A172 (cell line): ENCODE results near the gene STX4. TPM values are rescaled to one million over a fixed set of nuclear protein-coding genes. Genes with fewer than 3 reads are reported as not detected.
"Not testable (repeated sequence)": the region's sequence is repeated elsewhere in the genome, so short reads cannot be mapped to it uniquely, and the experiment has no call there.

ENCODE experiments used
- DNase-seq: peaks from one replicate; pipeline ENCODE4 v3.0.0-alpha.2; 2015; ENCODE audit warnings: low spot score
- total RNA-seq: library from RNA; depleted of rRNA; stranded (reverse); fragments of >200 nt; shearing (Covaris generic); gene quantifications from 2 replicates; pipeline ENCODE4 v1.2.3, GENCODE V29; 2014

STX4 gene
- total RNA-seq, 1 experiment from 2014 or later: 35.2 TPM

- DNase-seq: no peak
These were observed 34.3 kb upstream of the STX4 start for GRCh38 chr16:30998852-30999761.

- no peak for DNase-seq
These were observed 32.5 kb upstream of the STX4 start for GRCh38 chr16:31000671-31001382.

GRCh38 chr16:31001507-31002249 lies 31.7 kb upstream of the STX4 start:
- DNase-seq: no peak

- DNase-seq: no peak
These were observed 31.1 kb upstream of the STX4 start for GRCh38 chr16:31002250-31002700.

- DNase-seq: no peak
These were observed 30.5 kb upstream of the STX4 start for GRCh38 chr16:31002862-31003341.

- DNase-seq: no peak
These were observed 29.6 kb upstream of the STX4 start for GRCh38 chr16:31003744-31004143.

GRCh38 chr16:31004658-31005057 lies 28.7 kb upstream of the STX4 start:
- DNase-seq: no peak

GRCh38 chr16:31005350-31006085 lies 27.8 kb upstream of the STX4 start:
- DNase-seq: no peak

GRCh38 chr16:31006086-31006385 lies 27.3 kb upstream of the STX4 start:
- DNase-seq: no peak

GRCh38 chr16:31006589-31006988 lies 26.8 kb upstream of the STX4 start:
- DNase-seq: no peak

- no peak for DNase-seq
These were observed 25.7 kb upstream of the STX4 start for GRCh38 chr16:31007684-31008083.

GRCh38 chr16:31008149-31008548 lies 25.2 kb upstream of the STX4 start:
- peak; percentile 89 for DNase-seq

- no peak for DNase-seq
These were observed 24.8 kb upstream of the STX4 start for GRCh38 chr16:31008551-31008950.

GRCh38 chr16:31009120-31009519 lies 24.2 kb upstream of the STX4 start:
- no peak for DNase-seq

GRCh38 chr16:31009894-31010584 lies 23.3 kb upstream of the STX4 start:
- no peak for DNase-seq

GRCh38 chr16:31010585-31011325 lies 22.6 kb upstream of the STX4 start, which contains the start of gene STX1B:
Gene STX1B, minus strand, starts transcription at chr16:31010638. Its CDS starts 242 bp downstream, at chr16:31010396.
- no peak for DNase-seq

- DNase-seq: not testable (repeated sequence)
These were observed 21.5 kb upstream of the STX4 start for GRCh38 chr16:31011815-31012214.

GRCh38 chr16:31013292-31013691 lies 20.1 kb upstream of the STX4 start:
- not testable (repeated sequence) for DNase-seq

- DNase-seq: no peak
These were observed 17.3 kb upstream of the STX4 start for GRCh38 chr16:31016018-31016417.

- DNase-seq: not testable (repeated sequence)
These were observed 15.6 kb upstream of the STX4 start for GRCh38 chr16:31017756-31018155.
